SJCRH30 (cell line): ENCODE measurements around the gene HMGB2. TPM values are rescaled to one million over a fixed set of nuclear protein-coding genes. Genes with fewer than 3 reads are reported as not detected.

ENCODE experiments used
- DNase-seq, 2 experiments: peaks; one replicate each; pipeline ENCODE4 v3.0.0-alpha.2; 2015 to 2020
- H3K27ac ChIP-seq: fragments of 250-450 bp; sonication (Bioruptor Pico); 2 replicates; pipeline ENCODE4 v1.5.1; 2020; ENCODE audit warnings: mild to moderate bottlenecking, moderate library complexity
- H3K27me3 ChIP-seq: fragments of 250-450 bp; sonication (Bioruptor Pico); 2 replicates; pipeline ENCODE4 v1.5.1; 2020; ENCODE audit warnings: mild to moderate bottlenecking, moderate library complexity
- H3K36me3 ChIP-seq: fragments of 250-450 bp; sonication (Bioruptor Pico); 2 replicates; pipeline ENCODE4 v1.5.1; 2020; ENCODE audit warnings: mild to moderate bottlenecking, moderate library complexity
- H3K4me1 ChIP-seq: fragments of 250-450 bp; sonication (Bioruptor Pico); 2 replicates; pipeline ENCODE4 v1.5.1; 2020; ENCODE audit warnings: mild to moderate bottlenecking, moderate library complexity
- H3K4me3 ChIP-seq: fragments of 250-450 bp; sonication (Bioruptor Pico); 2 replicates; pipeline ENCODE4 v1.5.1; 2020; ENCODE audit warnings: mild to moderate bottlenecking, moderate library complexity
- H3K9me3 ChIP-seq: fragments of 250-450 bp; sonication (Bioruptor Pico); replicated peaks from 2 replicates; pipeline ENCODE4 v1.5.1; 2020; ENCODE audit warnings: mild to moderate bottlenecking, moderate library complexity
- total RNA-seq: library from RNA; depleted of rRNA; stranded (reverse); fragments of >200 nt; shearing (Covaris generic); gene quantifications from 2 replicates; pipeline ENCODE4 v1.2.3, GENCODE V29; 2014

Gene HMGB2
- total RNA-seq, 1 experiment from 2014 or later, result 327 TPM

- no peak for DNase-seq
- no peak overlapping the region for H3K27ac ChIP-seq
- no peaks in the 10 kb centered on the region for H3K27me3 ChIP-seq
- H3K4me1 ChIP-seq, result no peaks in the 10 kb centered on the region
- no peaks in the 10 kb centered on the region for H3K9me3 ChIP-seq
- peaks cover 17% of the 10 kb centered on the region for H3K36me3 ChIP-seq
- no peak overlapping the region for H3K4me3 ChIP-seq
These were observed 9.0 kb downstream of the HMGB2 start for GRCh38 chr4:173325007-173325736.

- Histone ChIP-seq H3K9me3 (no peaks in the 10 kb centered on the region), H3K36me3 (peaks cover 6% of the 10 kb centered on the region; the same call in 1 of the 2 replicates), H3K27me3 (no peaks in the 10 kb centered on the region), H3K4me1 (peaks cover 3% of the 10 kb centered on the region), H3K4me3 (no peak overlapping the region), H3K27ac (no peak overlapping the region)
- DNase-seq, result no peak
These were observed 14.5 kb downstream of the HMGB2 start for GRCh38 chr4:173319696-173320095.

GRCh38 chr4:173318648-173319211 lies 15.4 kb downstream of the HMGB2 start:
- H3K4me1 ChIP-seq, result peaks cover 3% of the 10 kb centered on the region
- H3K36me3 ChIP-seq, result peaks cover 6% of the 10 kb centered on the region; the same call in 1 of the 2 replicates
- no peak overlapping the region for H3K27ac ChIP-seq
- no peak overlapping the region for H3K4me3 ChIP-seq
- peak in 1 of 2 experiments; percentile 20 for DNase-seq
- no peaks in the 10 kb centered on the region for H3K9me3 ChIP-seq
- no peaks in the 10 kb centered on the region for H3K27me3 ChIP-seq

- Histone ChIP-seq H3K36me3 (peaks cover 6% of the 10 kb centered on the region; the same call in 1 of the 2 replicates), H3K9me3 (no peaks in the 10 kb centered on the region), H3K27me3 (no peaks in the 10 kb centered on the region), H3K4me3 (no peak overlapping the region), H3K27ac (no peak overlapping the region), H3K4me1 (peaks cover 3% of the 10 kb centered on the region)
- DNase-seq, result no peak
These were observed 15.9 kb downstream of the HMGB2 start for GRCh38 chr4:173318240-173318639.

GRCh38 chr4:173317004-173317403 lies 17.2 kb downstream of the HMGB2 start:
- Histone ChIP-seq H3K27ac (no peak overlapping the region), H3K4me1 (peaks cover 3% of the 10 kb centered on the region)
- DNase-seq, result peak in 1 of 2 experiments; percentile 9

GRCh38 chr4:173316060-173316459 lies 18.1 kb downstream of the HMGB2 start:
- Histone ChIP-seq H3K4me1 (peaks cover 3% of the 10 kb centered on the region), H3K27me3 (no peaks in the 10 kb centered on the region), H3K9me3 (no peaks in the 10 kb centered on the region), H3K4me3 (no peak overlapping the region), H3K27ac (no peak overlapping the region), H3K36me3 (peaks cover 6% of the 10 kb centered on the region; the same call in 1 of the 2 replicates)
- no peak for DNase-seq

More at GRCh38 chr4:173317004-173317403, 17.2 kb downstream of the HMGB2 start:
- no peaks in the 10 kb centered on the region for H3K27me3 ChIP-seq
- H3K36me3 ChIP-seq, result peaks cover 6% of the 10 kb centered on the region; the same call in 1 of the 2 replicates
- H3K9me3 ChIP-seq, result no peaks in the 10 kb centered on the region
- no peak overlapping the region for H3K4me3 ChIP-seq

- H3K27me3 ChIP-seq, result no peaks in the 10 kb centered on the region
- peaks cover 3% of the 10 kb centered on the region for H3K4me1 ChIP-seq
- no peaks in the 10 kb centered on the region for H3K9me3 ChIP-seq
- DNase-seq, result no peak
- no peak overlapping the region for H3K27ac ChIP-seq
- H3K36me3 ChIP-seq, result peaks cover 6% of the 10 kb centered on the region; the same call in 1 of the 2 replicates
- no peak overlapping the region for H3K4me3 ChIP-seq
These were observed 19.4 kb downstream of the HMGB2 start for GRCh38 chr4:173314715-173315114.

GRCh38 chr4:173311368-173311767 lies 22.8 kb downstream of the HMGB2 start:
- no peak overlapping the region for H3K4me3 ChIP-seq
- no peak for DNase-seq
- H3K36me3 ChIP-seq, result peaks cover 3% of the 10 kb centered on the region
- no peaks in the 10 kb centered on the region for H3K4me1 ChIP-seq
- H3K27ac ChIP-seq, result no peak overlapping the region
- H3K27me3 ChIP-seq, result no peaks in the 10 kb centered on the region
- H3K9me3 ChIP-seq, result no peaks in the 10 kb centered on the region

GRCh38 chr4:173307778-173308177 lies 26.4 kb downstream of the HMGB2 start:
- no peaks in the 10 kb centered on the region for H3K27me3 ChIP-seq
- DNase-seq, result no peak
- H3K4me3 ChIP-seq, result no peak overlapping the region
- H3K36me3 ChIP-seq, result no peaks in the 10 kb centered on the region; the same call in 1 of the 2 replicates
- no peaks in the 10 kb centered on the region for H3K4me1 ChIP-seq
- H3K9me3 ChIP-seq, result no peaks in the 10 kb centered on the region
- H3K27ac ChIP-seq, result no peak overlapping the region

GRCh38 chr4:173301518-173302201 lies 32.5 kb downstream of the HMGB2 start:
- Histone ChIP-seq H3K27ac (no peak overlapping the region), H3K9me3 (no peaks in the 10 kb centered on the region), H3K4me1 (no peaks in the 10 kb centered on the region), H3K27me3 (no peaks in the 10 kb centered on the region), H3K4me3 (no peak overlapping the region), H3K36me3 (no peaks in the 10 kb centered on the region; the same call in 1 of the 2 replicates)
- DNase-seq, result peak; percentile 4 to 52

- DNase-seq, result no peak
- Histone ChIP-seq H3K27ac (no peak overlapping the region), H3K4me1 (no peaks in the 10 kb centered on the region), H3K9me3 (no peaks in the 10 kb centered on the region), H3K4me3 (no peak overlapping the region), H3K36me3 (no peaks in the 10 kb centered on the region), H3K27me3 (no peaks in the 10 kb centered on the region)
These were observed 39.7 kb downstream of the HMGB2 start for GRCh38 chr4:173294444-173294843.

GRCh38 chr4:173293663-173294062 lies 40.5 kb downstream of the HMGB2 start:
- DNase-seq, result no peak
- Histone ChIP-seq H3K9me3 (no peaks in the 10 kb centered on the region), H3K4me1 (no peaks in the 10 kb centered on the region), H3K27ac (no peak overlapping the region), H3K36me3 (no peaks in the 10 kb centered on the region), H3K4me3 (no peak overlapping the region), H3K27me3 (no peaks in the 10 kb centered on the region)

- DNase-seq, result no peak
- no peak overlapping the region for H3K27ac ChIP-seq
- no peaks in the 10 kb centered on the region for H3K27me3 ChIP-seq
- H3K4me3 ChIP-seq, result no peak overlapping the region
- no peaks in the 10 kb centered on the region for H3K4me1 ChIP-seq
- no peaks in the 10 kb centered on the region; the same call in 1 of the 2 replicates for H3K9me3 ChIP-seq
- H3K36me3 ChIP-seq, result no peaks in the 10 kb centered on the region
These were observed 42.3 kb downstream of the HMGB2 start for GRCh38 chr4:173291899-173292298.

- H3K9me3 ChIP-seq, result no peaks in the 10 kb centered on the region; the same call in 1 of the 2 replicates
- no peak for DNase-seq
- no peaks in the 10 kb centered on the region for H3K36me3 ChIP-seq
- no peak overlapping the region for H3K4me3 ChIP-seq
- no peaks in the 10 kb centered on the region for H3K4me1 ChIP-seq
- no peak overlapping the region for H3K27ac ChIP-seq
- no peaks in the 10 kb centered on the region for H3K27me3 ChIP-seq
These were observed 44.8 kb downstream of the HMGB2 start for GRCh38 chr4:173289353-173289727.

- no peak overlapping the region for H3K27ac ChIP-seq
- DNase-seq, result no peak
- H3K9me3 ChIP-seq, result no peaks in the 10 kb centered on the region; the same call in 1 of the 2 replicates
- no peaks in the 10 kb centered on the region for H3K27me3 ChIP-seq
- H3K36me3 ChIP-seq, result no peaks in the 10 kb centered on the region
- H3K4me3 ChIP-seq, result no peak overlapping the region
- no peaks in the 10 kb centered on the region for H3K4me1 ChIP-seq
These were observed 45.3 kb downstream of the HMGB2 start for GRCh38 chr4:173288698-173289352.
